ENCODE data around the gene GP1BA. TPM values are rescaled to one million over a fixed set of nuclear protein-coding genes. Genes with fewer than 3 reads are reported as not detected.

GP1BA gene
- total and polyA plus RNA-seq, 2 of the 8 experiments (the other 6 are each of a cell fraction or from before 2014, with no cell fraction given) = not detected

- Histone ChIP-seq H2BK20ac (ENCODE audit: low read length) (no peak overlapping the region), H3K36me3 (ENCODE audit: control insufficient read depth in 2 of 4, insufficient read depth in 4 of 4, low read length in 3 of 4) (peaks cover 9 to 16% (median 13%) of the 10 kb centered on the region in 4 experiments), H3K18ac (ENCODE audit: extremely low read depth, low read length) (no peak overlapping the region), H4K91ac (replicated peaks; ENCODE audit: insufficient read length, low read length) (no peak overlapping the region), H2AK5ac (ENCODE audit: low read depth, low read length) (no peak overlapping the region), H3K4me1 (replicated peaks in 1 of 4; ENCODE audit: control insufficient read depth in 3 of 4, insufficient read depth in 4 of 4, low read length in 3 of 4) (peaks cover 0 to 5% (median 3%) of the 10 kb centered on the region in 4 experiments; a peak in 6 of 7 replicates), H3K4ac (replicated peaks; ENCODE audit: insufficient read length, low read depth, low read length) (no peak overlapping the region), H4K8ac (ENCODE audit: extremely low read depth, insufficient read depth, low read length) (no peak overlapping the region; the same call in 1 of the 2 replicates), H2BK15ac (ENCODE audit: low read length) (no peak overlapping the region), H3K9ac (replicated peaks in 1 of 4; ENCODE audit: extremely low read depth in 1 of 4, low read depth in 3 of 4, low read length in 3 of 4) (no peak overlapping the region), H3K79me2 (ENCODE audit: control insufficient read depth in 1 of 2, insufficient read depth in 2 of 2, low read length in 2 of 2) (peaks cover 0 to 6% of the 10 kb centered on the region in 2 experiments; a peak in 3 of 4 replicates), H3K9me3 (ENCODE audit: insufficient read depth in 2 of 2, low read depth in 1 of 2, low read length in 1 of 2) (no peaks in the 10 kb centered on the region), H4K20me1 (replicated peaks in 1 of 2; ENCODE audit: control insufficient read depth in 1 of 2, insufficient read depth in 2 of 2, low read length in 2 of 2) (peaks cover 0 to 1% of the 10 kb centered on the region in 2 experiments), H3K4me3 (ENCODE audit: extremely low read depth in 1 of 4, insufficient read depth in 2 of 4, low read depth in 3 of 4, low read length in 4 of 4) (no peak overlapping the region), H2BK5ac (ENCODE audit: low read depth, low read length) (no peak overlapping the region), H3K4me2 (ENCODE audit: insufficient read depth in 1 of 2, low read depth in 2 of 2, low read length in 2 of 2) (no peak overlapping the region), H3K79me1 (ENCODE audit: low read depth, low read length) (peaks cover 3% of the 10 kb centered on the region), H3K27me3 (replicated peaks in 1 of 4; ENCODE audit: control insufficient read depth in 3 of 4, extremely low read depth in 1 of 4, insufficient read depth in 3 of 4, low read length in 3 of 4) (no peaks in the 10 kb centered on the region), H3K14ac (ENCODE audit: insufficient read length) (no peak overlapping the region), H3K27ac (ENCODE audit: low read depth, low read length) (no peak overlapping the region), H3K23me2 (ENCODE audit: low read depth, low read length) (0 out of 2 replicates have a peak, but pooled peaks cover 2% of the 10 kb centered on the region), H2BK120ac (replicated peaks; ENCODE audit: low read depth, low read length) (no peak overlapping the region), H3K56ac (replicated peaks; ENCODE audit: insufficient read length, low read depth, low read length) (no peak overlapping the region), H2BK12ac (ENCODE audit: low read depth, low read length) (no peak overlapping the region), H2AFZ (ENCODE audit: low read length) (no peak overlapping the region), H4K5ac (ENCODE audit: insufficient read length, low read depth, low read length) (no peak overlapping the region), H3K23ac (ENCODE audit: insufficient read length) (no peak overlapping the region)
- WGBS, 2 experiments (ENCODE audit: extremely low coverage in 1 of 2, insufficient coverage in 1 of 2, insufficient read length in 1 of 2, insufficient replicate concordance in 2 of 2, low coverage in 1 of 2, low lambda C conversion rate in 2 of 2, missing lambda C conversion rate in 1 of 2) = 97% methylated on average over 5 of the region's 16 CpGs; no CpG with 5 or more reads in 1 of the 2 experiments
- FAIRE-seq (no peak), DNase-seq (ENCODE audit: low read depth in 1 of 2, low spot score in 2 of 2) (no peak)
- ChIA-PET CTCF (ENCODE audit: partially characterized antibody) (interaction anchor here (1.0 to 1.3 kb wide), 6 partner anchors 8 to 30 kb away, joined by 3 to 10 read pairs (median 4); no protein-coding TSS in a partner anchor), POLR2A (ENCODE audit: partially characterized antibody) (interaction anchor here (1.0 to 27.4 kb wide), 10 partner anchors 10 to 33 kb away, joined by 3 to 987 read pairs (median 10); partner anchors contain the start of genes C17orf107, CHRNE, ENO3 and PFN1)
- no peak for TF ChIP-seq NANOG (IDR thresholded peaks at IDR 0.05; ENCODE audit: insufficient read depth, low read depth, low read length, poor library complexity, severe bottlenecking)
Measured at GRCh38 chr17:4933646-4934045, 1.6 kb downstream of the GP1BA start.
